HepG2 (cell line): ENCODE measurements around the gene PRRT1B. TPM values are rescaled to one million over a fixed set of nuclear protein-coding genes. Genes with fewer than 3 reads are reported as not detected.

Experiments used
- EED ChIP-seq: sonication (generic); formaldehyde crosslinking; IDR thresholded peaks from 2 replicates; pipeline ENCODE4 v1.5.0; 2020; ENCODE audit warnings: mild to moderate bottlenecking, missing genetic modification reagents
- MAFF ChIP-seq: IDR thresholded peaks from 2 replicates; pipeline ENCODE4 v1.6.1; 2011; ENCODE audit warnings: low read depth, low read length, improper control_type of control experiment
- MLLT10 ChIP-seq: sonication (generic); formaldehyde crosslinking; IDR thresholded peaks from 2 replicates; pipeline ENCODE4 v1.4.0; 2020; ENCODE audit warnings: missing genetic modification reagents
- NPAS2 ChIP-seq: sonication (generic); formaldehyde crosslinking; IDR thresholded peaks from 2 replicates; pipeline ENCODE4 v1.8.0; 2022; ENCODE audit warnings: mild to moderate bottlenecking, missing genetic modification reagents, borderline replicate concordance
- PLRG1 ChIP-seq: fragments of 450-650 bp; conservative IDR thresholded peaks from 2 replicates; pipeline ENCODE4 v1.6.1; 2016
- RARG ChIP-seq: sonication (generic); formaldehyde crosslinking; IDR thresholded peaks from 2 replicates; pipeline ENCODE4 v1.4.0; 2020; ENCODE audit warnings: low read depth, mild to moderate bottlenecking, missing genetic modification reagents
- YEATS2 ChIP-seq: sonication (generic); formaldehyde crosslinking; IDR thresholded peaks from 2 replicates; pipeline ENCODE4 v1.4.0; 2020; ENCODE audit warnings: missing genetic modification reagents, borderline replicate concordance
- ZNF138 ChIP-seq: sonication (generic); formaldehyde crosslinking; IDR thresholded peaks from 2 replicates; pipeline ENCODE4 v1.5.0; 2020; ENCODE audit warnings: mild to moderate bottlenecking, low read depth, missing genetic modification reagents
- ZNF761 ChIP-seq: sonication (generic); formaldehyde crosslinking; conservative IDR thresholded peaks from 2 replicates; pipeline ENCODE4 v1.4.0; 2020; ENCODE audit warnings: mild to moderate bottlenecking, missing genetic modification reagents
- polyA plus RNA-seq, 8 experiments: library from polyadenylated mRNA; depleted of rRNA in 3 of 8; stranded (reverse) in 7 of 8; unstranded in 1 of 8; fragments of >200 nt; fragmentation: Illumina TruSeq in 4 of 8; extraction: Trizol in 4 of 8; gene quantifications; 2 replicates each; pipeline versions ENCODE4 v1.2.1 to v1.2.3, GENCODE V29; 2011 to 2016; ENCODE audit warnings: low read depth in 4 of 8, missing spikeins in 1 of 8, mixed read lengths in 1 of 8; ENCODE audit not compliant: insufficient read depth in 1 of 8
- total RNA-seq, 5 experiments: library from RNA; depleted of rRNA; stranded (reverse); fragments of >200 nt; fragmentation: Illumina TruSeq; extraction: Trizol; gene quantifications; 2 replicates each; pipeline ENCODE4 v1.2.3, GENCODE V29; 2016; ENCODE audit warnings: low read depth in 1 of 5
- TF ChIP-seq, protein P1 (sequence below): sonication (generic); formaldehyde crosslinking; IDR thresholded peaks from 2 replicates; pipeline ENCODE4 v1.4.0; 2020; ENCODE audit warnings: missing genetic modification reagents
- TF ChIP-seq, protein P2 (sequence below): sonication (generic); formaldehyde crosslinking; IDR thresholded peaks from 2 replicates; pipeline ENCODE4 v1.5.1; 2020; ENCODE audit warnings: mild to moderate bottlenecking, missing genetic modification reagents, borderline replicate concordance
- TF ChIP-seq, protein P3 (sequence below): sonication (generic); formaldehyde crosslinking; IDR thresholded peaks from 2 replicates; pipeline ENCODE4 v1.4.0; 2020; ENCODE audit warnings: missing genetic modification reagents
- TF ChIP-seq, protein P4 (sequence below): fragments of 450-650 bp; IDR thresholded peaks from 2 replicates; pipeline ENCODE4 v1.6.1; 2017

PRRT1B gene
- total and polyA plus RNA-seq, 2 of the 13 experiments (the other 11 are each of a cell fraction or from before 2014, with no cell fraction given), result not detected

DNA sequence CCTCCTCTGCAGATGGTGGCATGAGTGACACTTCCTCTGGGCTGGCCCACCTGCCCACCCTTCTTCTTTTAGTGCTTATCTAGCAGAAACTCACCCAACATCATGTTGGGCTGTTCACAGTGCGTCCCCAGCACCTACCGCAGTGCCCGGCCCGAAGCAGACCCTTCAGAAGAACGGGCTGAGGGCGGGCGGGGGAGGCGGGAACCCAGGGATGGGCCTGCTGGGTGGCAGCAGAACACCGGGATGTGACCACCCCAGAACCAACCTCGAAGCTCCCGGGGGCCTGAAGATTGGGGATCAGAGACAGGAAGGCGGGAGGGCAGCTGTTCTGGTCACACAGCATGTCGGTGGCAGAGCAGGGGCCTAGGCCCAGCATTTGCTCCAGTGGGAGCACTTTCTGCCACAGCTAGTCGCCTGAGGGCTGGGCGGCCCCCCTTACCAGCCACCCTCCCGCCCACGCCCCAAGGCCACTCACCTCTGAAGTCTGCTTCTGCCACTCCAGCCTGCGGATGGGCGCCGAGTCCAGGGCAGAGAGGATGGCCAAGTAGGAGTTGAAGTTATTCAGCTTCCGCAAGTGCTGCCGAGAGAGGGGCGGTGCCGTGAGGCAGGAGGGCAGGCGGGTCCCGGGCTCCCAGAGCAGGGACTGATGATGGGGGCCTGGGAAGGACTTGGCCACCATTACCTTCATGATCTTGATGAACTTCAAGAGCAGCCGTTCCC, 38.7 kb downstream of the PRRT1B start (continued):
- TF ChIP-seq RARG (CRISPR knock-in tag) (no peak), ZNF138 (CRISPR knock-in tag) (no peak), EED (CRISPR knock-in tag) (no peak), YEATS2 (CRISPR knock-in tag) (no peak), MLLT10 (CRISPR knock-in tag) (no peak), ZNF761 (CRISPR knock-in tag) (no peak), NPAS2 (no peak), PLRG1 (no peak), MAFF (no peak)
- TF ChIP-seq, protein P1, sequence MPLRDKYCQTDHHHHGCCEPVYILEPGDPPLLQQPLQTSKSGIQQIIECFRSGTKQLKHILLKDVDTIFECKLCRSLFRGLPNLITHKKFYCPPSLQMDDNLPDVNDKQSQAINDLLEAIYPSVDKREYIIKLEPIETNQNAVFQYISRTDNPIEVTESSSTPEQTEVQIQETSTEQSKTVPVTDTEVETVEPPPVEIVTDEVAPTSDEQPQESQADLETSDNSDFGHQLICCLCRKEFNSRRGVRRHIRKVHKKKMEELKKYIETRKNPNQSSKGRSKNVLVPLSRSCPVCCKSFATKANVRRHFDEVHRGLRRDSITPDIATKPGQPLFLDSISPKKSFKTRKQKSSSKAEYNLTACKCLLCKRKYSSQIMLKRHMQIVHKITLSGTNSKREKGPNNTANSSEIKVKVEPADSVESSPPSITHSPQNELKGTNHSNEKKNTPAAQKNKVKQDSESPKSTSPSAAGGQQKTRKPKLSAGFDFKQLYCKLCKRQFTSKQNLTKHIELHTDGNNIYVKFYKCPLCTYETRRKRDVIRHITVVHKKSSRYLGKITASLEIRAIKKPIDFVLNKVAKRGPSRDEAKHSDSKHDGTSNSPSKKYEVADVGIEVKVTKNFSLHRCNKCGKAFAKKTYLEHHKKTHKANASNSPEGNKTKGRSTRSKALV, result no peak
- TF ChIP-seq, protein P2, sequence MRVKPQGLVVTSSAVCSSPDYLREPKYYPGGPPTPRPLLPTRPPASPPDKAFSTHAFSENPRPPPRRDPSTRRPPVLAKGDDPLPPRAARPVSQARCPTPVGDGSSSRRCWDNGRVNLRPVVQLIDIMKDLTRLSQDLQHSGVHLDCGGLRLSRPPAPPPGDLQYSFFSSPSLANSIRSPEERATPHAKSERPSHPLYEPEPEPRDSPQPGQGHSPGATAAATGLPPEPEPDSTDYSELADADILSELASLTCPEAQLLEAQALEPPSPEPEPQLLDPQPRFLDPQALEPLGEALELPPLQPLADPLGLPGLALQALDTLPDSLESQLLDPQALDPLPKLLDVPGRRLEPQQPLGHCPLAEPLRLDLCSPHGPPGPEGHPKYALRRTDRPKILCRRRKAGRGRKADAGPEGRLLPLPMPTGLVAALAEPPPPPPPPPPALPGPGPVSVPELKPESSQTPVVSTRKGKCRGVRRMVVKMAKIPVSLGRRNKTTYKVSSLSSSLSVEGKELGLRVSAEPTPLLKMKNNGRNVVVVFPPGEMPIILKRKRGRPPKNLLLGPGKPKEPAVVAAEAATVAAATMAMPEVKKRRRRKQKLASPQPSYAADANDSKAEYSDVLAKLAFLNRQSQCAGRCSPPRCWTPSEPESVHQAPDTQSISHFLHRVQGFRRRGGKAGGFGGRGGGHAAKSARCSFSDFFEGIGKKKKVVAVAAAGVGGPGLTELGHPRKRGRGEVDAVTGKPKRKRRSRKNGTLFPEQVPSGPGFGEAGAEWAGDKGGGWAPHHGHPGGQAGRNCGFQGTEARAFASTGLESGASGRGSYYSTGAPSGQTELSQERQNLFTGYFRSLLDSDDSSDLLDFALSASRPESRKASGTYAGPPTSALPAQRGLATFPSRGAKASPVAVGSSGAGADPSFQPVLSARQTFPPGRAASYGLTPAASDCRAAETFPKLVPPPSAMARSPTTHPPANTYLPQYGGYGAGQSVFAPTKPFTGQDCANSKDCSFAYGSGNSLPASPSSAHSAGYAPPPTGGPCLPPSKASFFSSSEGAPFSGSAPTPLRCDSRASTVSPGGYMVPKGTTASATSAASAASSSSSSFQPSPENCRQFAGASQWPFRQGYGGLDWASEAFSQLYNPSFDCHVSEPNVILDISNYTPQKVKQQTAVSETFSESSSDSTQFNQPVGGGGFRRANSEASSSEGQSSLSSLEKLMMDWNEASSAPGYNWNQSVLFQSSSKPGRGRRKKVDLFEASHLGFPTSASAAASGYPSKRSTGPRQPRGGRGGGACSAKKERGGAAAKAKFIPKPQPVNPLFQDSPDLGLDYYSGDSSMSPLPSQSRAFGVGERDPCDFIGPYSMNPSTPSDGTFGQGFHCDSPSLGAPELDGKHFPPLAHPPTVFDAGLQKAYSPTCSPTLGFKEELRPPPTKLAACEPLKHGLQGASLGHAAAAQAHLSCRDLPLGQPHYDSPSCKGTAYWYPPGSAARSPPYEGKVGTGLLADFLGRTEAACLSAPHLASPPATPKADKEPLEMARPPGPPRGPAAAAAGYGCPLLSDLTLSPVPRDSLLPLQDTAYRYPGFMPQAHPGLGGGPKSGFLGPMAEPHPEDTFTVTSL (CRISPR knock-in tag), result no peak
- TF ChIP-seq, protein P3, sequence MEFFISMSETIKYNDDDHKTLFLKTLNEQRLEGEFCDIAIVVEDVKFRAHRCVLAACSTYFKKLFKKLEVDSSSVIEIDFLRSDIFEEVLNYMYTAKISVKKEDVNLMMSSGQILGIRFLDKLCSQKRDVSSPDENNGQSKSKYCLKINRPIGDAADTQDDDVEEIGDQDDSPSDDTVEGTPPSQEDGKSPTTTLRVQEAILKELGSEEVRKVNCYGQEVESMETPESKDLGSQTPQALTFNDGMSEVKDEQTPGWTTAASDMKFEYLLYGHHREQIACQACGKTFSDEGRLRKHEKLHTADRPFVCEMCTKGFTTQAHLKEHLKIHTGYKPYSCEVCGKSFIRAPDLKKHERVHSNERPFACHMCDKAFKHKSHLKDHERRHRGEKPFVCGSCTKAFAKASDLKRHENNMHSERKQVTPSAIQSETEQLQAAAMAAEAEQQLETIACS, result no peak
- TF ChIP-seq, protein P4, sequence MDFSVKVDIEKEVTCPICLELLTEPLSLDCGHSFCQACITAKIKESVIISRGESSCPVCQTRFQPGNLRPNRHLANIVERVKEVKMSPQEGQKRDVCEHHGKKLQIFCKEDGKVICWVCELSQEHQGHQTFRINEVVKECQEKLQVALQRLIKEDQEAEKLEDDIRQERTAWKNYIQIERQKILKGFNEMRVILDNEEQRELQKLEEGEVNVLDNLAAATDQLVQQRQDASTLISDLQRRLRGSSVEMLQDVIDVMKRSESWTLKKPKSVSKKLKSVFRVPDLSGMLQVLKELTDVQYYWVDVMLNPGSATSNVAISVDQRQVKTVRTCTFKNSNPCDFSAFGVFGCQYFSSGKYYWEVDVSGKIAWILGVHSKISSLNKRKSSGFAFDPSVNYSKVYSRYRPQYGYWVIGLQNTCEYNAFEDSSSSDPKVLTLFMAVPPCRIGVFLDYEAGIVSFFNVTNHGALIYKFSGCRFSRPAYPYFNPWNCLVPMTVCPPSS, result no peak
